Left cardiac atrium (tissue), 4 donors: ENCODE measurements around the gene NNMT. TPM values are rescaled to one million over a fixed set of nuclear protein-coding genes. Genes with fewer than 3 reads are reported as not detected.

Source experiments
- ATAC-seq, 2 donors: fragments of 200-7000 bp; cut with Tn5 transposase; one replicate each; pipeline ENCODE4 v1.9.1; 2020; ENCODE audit warnings: mild to moderate bottlenecking in 2 of 2, moderate library complexity in 2 of 2
- DNase-seq: peaks from one replicate; pipeline ENCODE4 v3.0.0-alpha.2; 2020
- intact Hi-C, 2 donors: fragments of 100-400 bp; cut with DNase I; formaldehyde crosslinking; loops; one replicate each; pipeline versions ENCODE4 v1.14.1 to v1.15.1; 2022 to 2023
- total RNA-seq, 2 donors: library from RNA; stranded (reverse); fragmentation: NEBNext Ultra II Directional; extraction: Animal tissue kit (Norgen Biotek cat#: 25700); gene quantifications; one replicate each; pipeline ENCODE4 v1.2.1, GENCODE V29; 2021
- donor health status: DM: no; HTN: yes; CAD: no.
- donor health status: DM: no; HTN: yes; CAD: no; lungs with severe emphysema.
- donor health status: DM: yes; HTN: yes; CAD: no.
- donor health status: Dilated cardiomyopathy.

Gene NNMT
- total RNA-seq, 2 donors from 2014 or later = 119 to 298 TPM

GRCh38 chr11:114260077-114260476 lies 36.1 kb upstream of the NNMT start:
- no peak for ATAC-seq
- no peak for DNase-seq
- intact Hi-C loops = loop anchor here (2.0 to 10.0 kb wide), 3 partner anchors 223 to 375 kb away; no protein-coding TSS in a partner anchor

- intact Hi-C loops = loop anchor here (2.0 to 10.0 kb wide), 3 partner anchors 224 to 376 kb away; no protein-coding TSS in a partner anchor
- no peak for ATAC-seq
- DNase-seq = no peak
These were observed 35.7 kb upstream of the NNMT start for GRCh38 chr11:114260483-114260882.

- intact Hi-C loops = loop anchor here (2.0 to 10.0 kb wide), 5 partner anchors 225 to 377 kb away; no protein-coding TSS in a partner anchor
- DNase-seq = no peak
- no peak for ATAC-seq
These were observed 34.4 kb upstream of the NNMT start for GRCh38 chr11:114261791-114262190.

- ATAC-seq = peak; percentile 62 to 64
- peak; percentile 46 for DNase-seq
- intact Hi-C loops = loop anchor here (2.0 to 10.0 kb wide), 4 partner anchors 268 to 378 kb away; no protein-coding TSS in a partner anchor
These were observed 33.3 kb upstream of the NNMT start for GRCh38 chr11:114262681-114263512.

- intact Hi-C loops = loop anchor here (2.0 to 10.0 kb wide), 4 partner anchors 269 to 379 kb away; no protein-coding TSS in a partner anchor
- ATAC-seq = peak; percentile 20 to 29
- DNase-seq = peak; percentile 37
These were observed 32.6 kb upstream of the NNMT start for GRCh38 chr11:114263513-114264170.

- intact Hi-C loops = loop anchor here in 1 of 2 donors (5.0 to 10.0 kb wide), 2 partner anchors 272 to 380 kb away; no protein-coding TSS in a partner anchor
- DNase-seq (no peak), ATAC-seq (no peak)
These were observed 31.8 kb upstream of the NNMT start for GRCh38 chr11:114264381-114264780.

GRCh38 chr11:114265122-114265878 lies 30.9 kb upstream of the NNMT start:
- ATAC-seq (no peak), DNase-seq (no peak)
- intact Hi-C loops = loop anchor here in 1 of 2 donors (10.0 kb wide), 1 partner anchor 380 kb away; no protein-coding TSS in a partner anchor

GRCh38 chr11:114269498-114269897 lies 26.7 kb upstream of the NNMT start:
- peak; percentile 57 to 89 for ATAC-seq
- no peak for DNase-seq
- intact Hi-C loops = loop anchor here in 1 of 2 donors (10.0 kb wide), 1 partner anchor 385 kb away; no protein-coding TSS in a partner anchor

- DNase-seq (no peak), ATAC-seq (no peak)
- intact Hi-C loops = no loop called here
These were observed 25.5 kb upstream of the NNMT start for GRCh38 chr11:114270531-114271270.

GRCh38 chr11:114271316-114271715 lies 24.9 kb upstream of the NNMT start:
- intact Hi-C loops = no loop called here
- ATAC-seq (no peak), DNase-seq (no peak)

- DNase-seq = no peak
- no peak for ATAC-seq
- intact Hi-C loops = no loop called here
These were observed 23.9 kb upstream of the NNMT start for GRCh38 chr11:114272311-114272710.

- intact Hi-C loops = no loop called here
- ATAC-seq (no peak), DNase-seq (no peak)
These were observed 23.1 kb upstream of the NNMT start for GRCh38 chr11:114273071-114273470.

- intact Hi-C loops = no loop called here
- no peak for DNase-seq
- no peak for ATAC-seq
These were observed 22.1 kb upstream of the NNMT start for GRCh38 chr11:114273890-114274635.

GRCh38 chr11:114274637-114275036 lies 21.6 kb upstream of the NNMT start:
- no peak for DNase-seq
- intact Hi-C loops = no loop called here
- no peak for ATAC-seq

GRCh38 chr11:114275280-114275679 lies 20.9 kb upstream of the NNMT start:
- intact Hi-C loops = no loop called here
- peak; percentile 58 to 76 for ATAC-seq
- peak; percentile 64 for DNase-seq

GRCh38 chr11:114276077-114276476 lies 20.1 kb upstream of the NNMT start:
- intact Hi-C loops = no loop called here
- ATAC-seq = no peak
- DNase-seq = no peak

- DNase-seq (no peak), ATAC-seq (no peak)
- intact Hi-C loops = no loop called here
These were observed 18.4 kb upstream of the NNMT start for GRCh38 chr11:114277637-114278341.
